RWPE1 (cell line): ENCODE data around the gene NOL9.

Experiments
- CTCF ChIA-PET: fragments of 350-600 bp; sonication (Branson Sonifier 250); formaldehyde crosslinking; extraction: SDS; loops from one replicate; lab custom pipeline; 2021; lab: Yijun Ruan, JAX
- POLR2A ChIA-PET: fragments of 400-600 bp; formaldehyde crosslinking; extraction: SDS; loops from one replicate; lab custom pipeline; 2020; ENCODE audit warnings: antibody characterized with exemption; ENCODE audit not compliant: low non-redundant PET; lab: Yijun Ruan, JAX
- DNase-seq: peaks from one replicate; pipeline ENCODE4 v3.0.0; 2012; ENCODE audit warnings: low spot score
- H3K27ac ChIP-seq: fragments of 450-650 bp; 2 replicates; pipeline ENCODE4 v1.5.1; 2017
- CTCF ChIP-seq: fragments of 450-650 bp; conservative IDR thresholded peaks from 2 replicates; pipeline ENCODE4 v1.5.1; 2017; ENCODE audit warnings: low read depth, mild to moderate bottlenecking

Gene NOL9

GRCh38 chr1:6538956-6539355 lies 15.4 kb downstream of the NOL9 start:
- TF ChIP-seq CTCF = no peak
- H3K27ac ChIP-seq = no peak overlapping the region
- ChIA-PET POLR2A (interaction anchor here (0.6 kb wide), 2 partner anchors 14 to 46 kb away, joined by 4 to 5 read pairs; no protein-coding TSS in a partner anchor), CTCF (interaction anchor here (0.5 to 0.7 kb wide), 2 partner anchors 23 to 108 kb away, joined by 3 to 6 read pairs; no protein-coding TSS in a partner anchor)
- no peak for DNase-seq

GRCh38 chr1:6536291-6536690 lies 18.0 kb downstream of the NOL9 start:
- CTCF ChIA-PET = interaction anchor here (1.3 kb wide), 1 partner anchor 13 kb away, joined by 4 read pairs; no protein-coding TSS in a partner anchor
- no peak overlapping the region for H3K27ac ChIP-seq
- no peak for DNase-seq
- TF ChIP-seq CTCF = no peak
- POLR2A ChIA-PET = no interaction called here

- DNase-seq = no peak
- H3K27ac ChIP-seq = no peak overlapping the region
- CTCF ChIA-PET = interaction anchor here (0.6 kb wide), 1 partner anchor 19 kb away, joined by 3 read pairs; the partner anchor contains the start of gene NOL9
- TF ChIP-seq CTCF = no peak
- POLR2A ChIA-PET = no interaction called here
Observed at GRCh38 chr1:6535214-6535613, 19.1 kb downstream of the NOL9 start.

- CTCF ChIA-PET = no interaction called here
Observed at GRCh38 chr1:6534248-6534822, 20.0 kb downstream of the NOL9 start.

GRCh38 chr1:6531996-6532395 lies 22.3 kb downstream of the NOL9 start:
- H3K27ac ChIP-seq = no peak overlapping the region
- DNase-seq = no peak
- no peak for TF ChIP-seq CTCF
- CTCF ChIA-PET = interaction anchor here (0.6 kb wide), 1 partner anchor 46 kb away, joined by 4 read pairs; no protein-coding TSS in a partner anchor
- POLR2A ChIA-PET = no interaction called here

More at GRCh38 chr1:6534248-6534822, 20.0 kb downstream of the NOL9 start:
- POLR2A ChIA-PET = no interaction called here
- no peak for TF ChIP-seq CTCF
- no peak for DNase-seq
- peak overlapping the region; percentile 22; the same call in 1 of the 2 replicates for H3K27ac ChIP-seq

GRCh38 chr1:6530504-6531160 lies 23.7 kb downstream of the NOL9 start:
- no peak overlapping the region for H3K27ac ChIP-seq
- DNase-seq = no peak
- POLR2A ChIA-PET = no interaction called here
- no peak for TF ChIP-seq CTCF
- CTCF ChIA-PET = interaction anchor here (0.7 kb wide), 1 partner anchor 30 kb away, joined by 3 read pairs; no protein-coding TSS in a partner anchor
